ENCODE data around the gene MORF4L1.
"Not testable (repeated sequence)": the region's sequence is repeated elsewhere in the genome, so short reads cannot be mapped to it uniquely, and the experiment has no call there.

MORF4L1 gene

DNA sequence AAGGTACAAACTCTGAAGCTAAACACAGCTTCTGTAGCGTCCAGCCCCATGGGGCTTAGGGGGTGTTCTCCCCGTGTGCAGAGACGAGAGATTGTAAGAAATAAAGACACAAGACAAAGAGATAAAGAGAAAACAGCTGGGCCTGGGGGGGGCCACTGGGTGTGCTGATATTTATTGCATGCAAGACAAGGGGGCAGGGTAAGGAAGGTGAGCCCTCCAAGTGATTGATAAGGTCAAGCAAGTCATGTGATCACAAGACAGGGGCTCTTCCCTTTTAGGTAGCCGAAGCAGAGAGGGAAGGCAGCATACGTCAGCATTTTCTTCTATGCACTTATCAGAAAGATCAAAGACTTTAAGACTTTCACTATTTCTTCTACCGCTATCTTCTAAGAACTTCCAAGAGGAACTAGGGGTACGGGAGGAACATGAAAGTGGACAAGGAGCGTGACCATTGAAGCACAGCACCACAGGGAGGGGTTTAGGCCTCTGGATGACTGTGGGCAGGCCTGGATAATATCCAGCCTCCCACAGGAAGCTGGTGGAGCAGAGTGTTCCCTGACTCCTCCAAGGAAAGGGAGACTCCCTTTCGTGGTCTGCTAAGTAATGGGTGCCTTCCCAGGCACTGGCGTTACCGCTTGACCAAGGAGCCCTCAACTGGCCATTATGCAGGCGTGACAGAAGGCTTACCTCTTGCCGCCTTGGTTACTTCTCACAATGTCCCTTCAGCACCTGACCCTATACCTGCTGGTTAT lies 29.8 kb downstream of the MORF4L1 start:
- DNase-seq (ENCODE audit: low spot score), result not testable (repeated sequence)

- DNase-seq (ENCODE audit: low spot score), result no peak
Measured at GRCh38 chr15:78904599-78905358, 32.1 kb downstream of the MORF4L1 start.

DNA sequence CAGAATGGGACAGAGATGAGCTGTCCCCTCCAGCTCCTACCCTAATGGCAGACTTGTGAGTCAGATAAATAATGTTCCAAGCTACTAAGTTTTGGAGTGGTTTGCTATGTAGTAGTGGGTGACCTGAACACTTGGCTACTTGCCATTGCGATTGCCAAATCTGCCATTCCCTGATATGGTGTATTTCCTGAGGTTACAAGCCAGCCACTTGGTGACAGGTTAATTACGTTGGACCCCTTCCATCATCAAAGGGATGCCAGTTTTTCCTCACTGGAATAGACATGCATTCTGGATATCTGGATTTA lies 33.6 kb downstream of the MORF4L1 start:
- peak; percentile 66 for DNase-seq (ENCODE audit: low spot score)

DNA sequence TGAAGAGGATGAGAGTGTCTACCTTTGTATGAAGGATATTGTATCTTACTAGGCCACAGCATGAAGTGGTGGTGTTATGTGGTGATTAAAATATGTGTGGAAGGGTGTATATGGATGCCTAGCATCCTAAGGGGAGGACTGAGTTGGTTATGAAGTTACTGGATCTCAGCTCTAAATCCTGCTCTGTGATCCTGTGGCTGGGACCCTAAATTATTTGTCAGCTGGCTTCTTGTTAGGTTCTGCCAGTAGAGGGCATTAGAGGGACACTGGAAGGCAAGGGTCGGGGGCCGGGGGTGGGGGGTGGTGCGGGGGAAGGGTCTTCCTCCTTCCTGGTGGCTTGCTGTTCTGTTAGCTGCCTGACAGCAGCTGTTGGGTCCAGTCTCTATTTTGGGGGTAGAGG lies 34.9 kb downstream of the MORF4L1 start:
- DNase-seq (ENCODE audit: low spot score), result no peak

DNA sequence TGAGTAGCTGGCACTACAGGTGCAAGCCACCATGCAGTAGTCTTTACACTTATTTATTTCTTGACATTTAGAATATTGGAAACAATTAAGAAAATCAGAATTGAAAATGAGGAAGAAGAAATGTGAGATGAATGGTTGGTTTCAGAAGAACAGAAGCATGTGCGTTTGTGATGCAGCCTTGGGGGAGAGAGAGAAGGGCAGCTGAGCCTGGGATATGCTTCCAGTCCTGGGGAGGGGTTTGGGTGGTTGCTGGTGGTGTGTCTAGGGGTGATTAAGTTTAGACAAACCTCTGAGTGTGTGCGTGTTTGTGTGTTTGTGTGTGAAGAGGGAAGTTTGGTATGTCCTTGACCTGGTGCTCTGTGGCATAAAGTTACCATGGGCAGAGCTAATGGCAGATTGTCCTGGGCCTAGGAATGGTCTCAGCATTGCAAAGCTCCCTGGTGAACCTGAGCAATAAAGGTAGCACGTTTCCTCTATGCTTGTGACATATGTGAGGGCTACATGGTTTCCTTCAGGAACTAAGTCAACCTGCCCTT lies 36.5 kb downstream of the MORF4L1 start:
- DNase-seq (ENCODE audit: low spot score), result no peak

DNA sequence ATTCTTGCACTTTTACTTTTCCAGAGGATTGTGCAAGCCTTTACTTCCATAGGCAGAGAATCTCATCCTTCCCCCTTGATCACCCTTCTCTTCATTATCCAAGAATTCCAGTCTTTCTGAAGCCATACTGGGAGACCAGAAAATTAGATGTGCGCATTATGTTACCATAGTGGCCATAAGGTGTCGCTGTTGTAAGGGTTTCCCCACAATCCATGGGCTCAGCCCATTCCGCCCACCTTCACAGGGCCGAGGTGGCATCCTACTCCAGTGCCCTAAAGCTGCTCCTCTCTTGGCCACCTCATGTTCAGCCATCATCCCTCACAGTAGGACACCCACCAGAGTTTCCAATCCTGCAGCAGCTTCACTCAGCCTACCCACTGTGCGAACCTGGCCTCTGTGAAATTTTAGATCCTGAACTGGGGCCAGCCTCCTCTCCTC lies 37.1 kb downstream of the MORF4L1 start:
- no peak for DNase-seq (ENCODE audit: low spot score)

GRCh38 chr15:78910271-78910670 lies 37.6 kb downstream of the MORF4L1 start:
- DNase-seq (ENCODE audit: low spot score), result no peak

DNA sequence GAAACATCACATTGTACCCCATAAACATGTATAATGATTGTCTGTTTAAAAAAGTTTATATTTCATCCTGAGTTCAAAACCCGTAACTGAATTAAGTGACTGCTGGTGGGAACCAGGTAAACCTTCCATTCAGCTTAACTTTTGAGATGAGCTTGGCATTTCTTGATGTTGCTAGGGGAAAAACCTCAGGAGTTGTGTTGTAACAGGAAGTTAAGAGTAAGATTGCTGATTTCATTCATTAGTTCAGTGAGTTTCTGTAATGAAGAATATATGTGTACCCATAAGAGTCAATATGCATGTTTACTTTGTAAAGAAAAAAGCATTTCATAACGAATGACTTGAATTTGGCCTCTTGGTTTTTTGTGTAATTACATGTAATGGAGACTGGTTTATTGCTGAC lies 39.6 kb downstream of the MORF4L1 start:
- DNase-seq (ENCODE audit: low spot score), result no peak

- DNase-seq (ENCODE audit: low spot score), result no peak
Measured at GRCh38 chr15:78913012-78913411, 40.3 kb downstream of the MORF4L1 start.

- no peak for DNase-seq (ENCODE audit: low spot score)
Measured at GRCh38 chr15:78914027-78914764, 41.5 kb downstream of the MORF4L1 start.

- DNase-seq (ENCODE audit: low spot score), result no peak
Measured at GRCh38 chr15:78915341-78916087, 42.8 kb downstream of the MORF4L1 start.

DNA sequence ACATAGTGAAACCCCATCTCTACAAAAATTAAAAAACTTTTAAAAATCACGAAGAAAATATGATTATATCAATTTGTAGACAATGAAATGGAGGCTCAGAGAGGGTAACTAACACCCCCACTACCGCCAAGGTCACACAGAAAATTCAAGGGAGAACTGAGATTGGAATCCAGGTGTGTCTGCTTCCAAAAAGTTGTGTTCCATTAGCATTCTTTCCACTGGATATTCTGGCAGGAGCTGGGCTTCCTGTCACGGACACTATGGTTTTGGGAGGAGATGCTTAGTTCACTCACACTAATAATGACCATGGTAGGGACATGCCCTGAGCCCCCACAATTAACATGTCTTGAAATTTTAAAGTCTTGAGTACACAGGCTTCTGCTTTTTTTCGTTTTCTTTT lies 43.4 kb downstream of the MORF4L1 start:
- DNase-seq (ENCODE audit: low spot score), result no peak

GRCh38 chr15:78917888-78918287 lies 45.2 kb downstream of the MORF4L1 start:
- no peak for DNase-seq (ENCODE audit: low spot score)

GRCh38 chr15:78921517-78921916 lies 48.8 kb downstream of the MORF4L1 start:
- no peak for DNase-seq (ENCODE audit: low spot score)

DNA sequence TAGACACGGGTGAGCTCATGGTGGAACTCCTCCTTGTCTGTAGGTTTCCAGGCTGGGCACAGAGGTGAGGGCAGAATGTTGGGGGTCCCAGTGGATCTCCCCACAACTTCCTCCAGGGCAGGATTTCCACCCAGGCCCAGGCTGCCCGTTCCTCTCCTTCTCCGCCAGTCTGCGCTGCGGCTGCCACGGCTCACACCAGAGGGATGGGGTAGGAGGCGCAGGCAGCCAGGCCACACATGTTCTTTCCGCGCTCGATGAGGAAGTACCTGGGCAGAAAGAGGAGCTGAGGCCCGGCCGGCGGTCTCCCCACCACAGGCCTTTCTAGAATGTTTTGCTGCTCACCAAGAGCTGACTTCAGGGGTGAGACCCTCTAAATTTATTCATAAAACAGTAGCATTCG lies 49.2 kb downstream of the MORF4L1 start:
- DNase-seq (ENCODE audit: low spot score), result no peak

GRCh38 chr15:78922527-78922926 lies 49.8 kb downstream of the MORF4L1 start:
- DNase-seq (ENCODE audit: low spot score), result no peak

DNA sequence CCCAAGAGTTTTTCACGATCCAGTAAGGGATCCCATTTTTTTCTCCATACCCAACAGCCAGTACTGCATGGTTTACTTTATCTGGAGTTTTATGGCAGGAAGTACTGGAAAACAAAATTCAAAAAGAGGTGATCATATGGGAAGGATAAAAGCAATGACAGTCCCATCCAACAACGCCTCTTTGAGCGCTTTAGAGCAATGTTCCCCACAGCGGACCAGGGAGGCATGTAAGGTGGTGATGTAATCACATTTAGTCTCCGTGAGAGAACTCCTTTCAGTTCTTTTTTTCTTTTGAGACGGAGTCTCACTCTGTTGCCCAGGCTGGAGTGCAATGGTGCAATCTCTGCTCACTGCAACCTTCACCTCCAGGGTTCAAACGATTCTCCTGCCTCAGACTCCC lies 50.3 kb downstream of the MORF4L1 start:
- no peak for DNase-seq (ENCODE audit: low spot score)

GRCh38 chr15:78923480-78924360 lies 51.0 kb downstream of the MORF4L1 start:
- DNase-seq (ENCODE audit: low spot score), result no peak

DNA sequence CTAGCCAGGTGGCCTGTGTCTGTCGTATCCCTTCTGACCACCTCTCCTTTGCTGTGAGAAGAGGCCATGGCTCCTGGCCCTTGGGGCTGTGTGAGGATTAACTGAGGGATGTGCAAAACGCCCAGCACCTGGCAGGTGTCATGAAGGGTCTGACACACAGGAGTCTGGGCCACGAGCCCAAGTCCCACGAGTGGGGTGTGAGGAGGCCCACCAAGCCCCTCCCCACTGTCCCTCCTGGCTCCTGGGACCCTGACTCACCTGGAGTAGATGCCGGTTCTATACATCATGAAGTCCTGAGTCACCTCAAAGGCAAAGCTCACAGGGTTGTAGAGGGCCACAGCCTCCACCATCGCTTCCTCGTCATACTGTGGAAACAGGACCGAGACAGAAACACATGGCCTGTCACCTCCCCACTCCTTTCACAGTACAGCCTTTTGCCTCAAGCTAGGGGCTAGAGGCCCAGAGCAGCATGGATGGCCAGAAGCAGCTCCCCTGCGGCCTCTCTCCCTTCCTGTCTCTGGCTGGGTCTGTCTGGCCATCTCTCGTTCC lies 52.5 kb downstream of the MORF4L1 start:
- DNase-seq (ENCODE audit: low spot score), result no peak

- no peak for DNase-seq (ENCODE audit: low spot score)
Measured at GRCh38 chr15:78925956-78926743, 53.5 kb downstream of the MORF4L1 start.

All from AG08396 (cell line).